Muscle of leg (tissue), 9 donors: ENCODE measurements around the gene TMEM54. TPM values are rescaled to one million over a fixed set of nuclear protein-coding genes. Genes with fewer than 3 reads are reported as not detected.

Source experiments
- polyA plus RNA-seq, 8 donors: library from polyadenylated mRNA; unstranded; fragments of 120-200 nt; gene quantifications; one replicate each; pipeline versions ENCODE4 v1.2.1 to v1.2.3, GENCODE V29; 2013; ENCODE audit warnings: inconsistent platforms in 1 of 8, low replicate concordance in 1 of 8; ENCODE audit not compliant: insufficient read length in 8 of 8, insufficient read depth in 1 of 8
- total RNA-seq: library from RNA; stranded (reverse); fragments of 120-200 nt; gene quantifications from one replicate; pipeline ENCODE4 v1.2.4, GENCODE V29; 2013

Gene TMEM54
- total and polyA plus RNA-seq, 9 donors: 4.7 to 12.2 (median 6.1) TPM

Other genes with a start within 250 kb of the TMEM54 start
- gene SYNC, start 198.6 kb downstream of the TMEM54 start, total RNA-seq: 46.3 TPM
- gene SYNC, start 198.6 kb downstream of the TMEM54 start, polyA plus RNA-seq: 10 to 100 TPM; 24.2 to 38.3 (median 33.2) TPM
- 35.3 TPM for gene YARS1, start 84.0 kb downstream of the TMEM54 start, total RNA-seq
- 10 to 100 TPM; 39.8 to 56.7 (median 43.9) TPM for gene YARS1, start 84.0 kb downstream of the TMEM54 start, polyA plus RNA-seq
- 22.8 TPM for gene S100PBP, start 83.7 kb downstream of the TMEM54 start, total RNA-seq
- 10 to 100 TPM; 16.9 to 26.6 (median 22.7) TPM for gene S100PBP, start 83.7 kb downstream of the TMEM54 start, polyA plus RNA-seq
- gene FNDC5, start 30.5 kb downstream of the TMEM54 start, total RNA-seq: 155 TPM
- gene FNDC5, start 30.5 kb downstream of the TMEM54 start, polyA plus RNA-seq: 100 to 1,000 TPM; 198 to 265 (median 226) TPM
- 0.35 TPM for gene HPCA, start 14.9 kb downstream of the TMEM54 start, total RNA-seq
- under 1 TPM; 0.12 to 0.87 (median 0.41) TPM for gene HPCA, start 14.9 kb downstream of the TMEM54 start, polyA plus RNA-seq
- 6.8 TPM for gene RNF19B, start 63.4 kb upstream of the TMEM54 start, total RNA-seq
- 10 to 100 TPM in 4 of 8 donors, 1 to 10 TPM in 4; 8.8 to 11.1 (median 10.0) TPM for gene RNF19B, start 63.4 kb upstream of the TMEM54 start, polyA plus RNA-seq
- gene AK2, start 135.5 kb upstream of the TMEM54 start, total RNA-seq: 123 TPM
- gene AK2, start 135.5 kb upstream of the TMEM54 start, polyA plus RNA-seq: 100 to 1,000 TPM; 116 to 155 (median 127) TPM
- gene AZIN2, start 179.8 kb upstream of the TMEM54 start, total RNA-seq: 5.3 TPM
- gene AZIN2, start 179.8 kb upstream of the TMEM54 start, polyA plus RNA-seq: 1 to 10 TPM; 3.8 to 6.4 (median 5.7) TPM